Measurements from ENCODE around the gene EIF3B.
A peak's percentile ranks its signal among the peaks of the same experiment; 100 is the strongest.

The EIF3B gene

GRCh38 chr7:2357571-2357970 is 2.9 kb downstream of the EIF3B start:
- Histone ChIP-seq H3K27me3 (no peaks in the 10 kb centered on the region), H3K27ac (peak overlapping the region; percentile 49), H3K4me3 (ENCODE audit: low read depth in 1 of 2, low read length in 1 of 2) (no peak overlapping the region), H3K4me1 (ENCODE audit: control insufficient read depth in 1 of 2, insufficient read depth in 1 of 2, low read depth in 1 of 2, low read length in 1 of 2) (peaks cover 41 to 43% of the 10 kb centered on the region in 2 experiments), H3K9me3 (no peaks in the 10 kb centered on the region), H3K36me3 (peaks cover 14% of the 10 kb centered on the region)
- no peak for TF ChIP-seq CTCF (IDR thresholded peaks at IDR 0.05)

GRCh38 chr7:2358968-2359527 is 4.4 kb downstream of the EIF3B start:
- TF ChIP-seq CTCF (IDR thresholded peaks at IDR 0.05): no peak
- H3K36me3 ChIP-seq: peaks cover 27% of the 10 kb centered on the region
- H3K4me1 ChIP-seq (ENCODE audit: control insufficient read depth in 1 of 2, insufficient read depth in 1 of 2, low read depth in 1 of 2, low read length in 1 of 2): peaks cover 34 to 37% of the 10 kb centered on the region in 2 experiments
- H3K27me3 ChIP-seq: no peaks in the 10 kb centered on the region
- no peaks in the 10 kb centered on the region for H3K9me3 ChIP-seq
- no peak overlapping the region for H3K4me3 ChIP-seq (ENCODE audit: low read depth in 1 of 2, low read length in 1 of 2)
- no peak overlapping the region for H3K27ac ChIP-seq

GRCh38 chr7:2359610-2360009 is 5.0 kb downstream of the EIF3B start:
- no peak for TF ChIP-seq CTCF (IDR thresholded peaks at IDR 0.05)
- H3K27me3 ChIP-seq: no peaks in the 10 kb centered on the region
- H3K36me3 ChIP-seq: peaks cover 31% of the 10 kb centered on the region
- no peak overlapping the region for H3K4me3 ChIP-seq (ENCODE audit: low read depth in 1 of 2, low read length in 1 of 2)
- no peaks in the 10 kb centered on the region for H3K9me3 ChIP-seq
- peaks cover 34 to 37% of the 10 kb centered on the region in 2 experiments for H3K4me1 ChIP-seq (ENCODE audit: control insufficient read depth in 1 of 2, insufficient read depth in 1 of 2, low read depth in 1 of 2, low read length in 1 of 2)
- H3K27ac ChIP-seq: no peak overlapping the region

GRCh38 chr7:2360796-2361195 is 6.2 kb downstream of the EIF3B start:
- H3K27me3 ChIP-seq: no peaks in the 10 kb centered on the region
- H3K9me3 ChIP-seq: no peaks in the 10 kb centered on the region
- peaks cover 42% of the 10 kb centered on the region for H3K36me3 ChIP-seq
- peaks cover 25 to 29% of the 10 kb centered on the region in 2 experiments for H3K4me1 ChIP-seq (ENCODE audit: control insufficient read depth in 1 of 2, insufficient read depth in 1 of 2, low read depth in 1 of 2, low read length in 1 of 2)
- H3K4me3 ChIP-seq (ENCODE audit: low read depth in 1 of 2, low read length in 1 of 2): no peak overlapping the region
- no peak overlapping the region for H3K27ac ChIP-seq
- TF ChIP-seq CTCF (IDR thresholded peaks at IDR 0.05): no peak

GRCh38 chr7:2362385-2363088 is 7.9 kb downstream of the EIF3B start:
- Histone ChIP-seq H3K4me3 (ENCODE audit: low read depth in 1 of 2, low read length in 1 of 2) (no peak overlapping the region), H3K27me3 (no peaks in the 10 kb centered on the region), H3K27ac (no peak overlapping the region), H3K9me3 (no peaks in the 10 kb centered on the region), H3K36me3 (peaks cover 59% of the 10 kb centered on the region), H3K4me1 (ENCODE audit: control insufficient read depth in 1 of 2, insufficient read depth in 1 of 2, low read depth in 1 of 2, low read length in 1 of 2) (peaks cover 8 to 13% of the 10 kb centered on the region in 2 experiments)
- no peak for TF ChIP-seq CTCF (IDR thresholded peaks at IDR 0.05)

Data from neutrophil (primary cell).